HG03066 (cell line): Measurements from ENCODE around the gene DYNLT2.

Experiments used
- ATAC-seq: cut with Tn5 transposase; IDR thresholded peaks from one replicate; pipeline ENCODE4 v1.9.1; 2021; ENCODE audit warnings: low read depth; ENCODE audit not compliant: unreplicated experiment

Gene DYNLT2

GRCh38 chr6:169738976-169739529 is 12.3 kb downstream of the DYNLT2 start:
- no peak for ATAC-seq

GRCh38 chr6:169738204-169738975 is 13.0 kb downstream of the DYNLT2 start:
- no peak for ATAC-seq

DNA sequence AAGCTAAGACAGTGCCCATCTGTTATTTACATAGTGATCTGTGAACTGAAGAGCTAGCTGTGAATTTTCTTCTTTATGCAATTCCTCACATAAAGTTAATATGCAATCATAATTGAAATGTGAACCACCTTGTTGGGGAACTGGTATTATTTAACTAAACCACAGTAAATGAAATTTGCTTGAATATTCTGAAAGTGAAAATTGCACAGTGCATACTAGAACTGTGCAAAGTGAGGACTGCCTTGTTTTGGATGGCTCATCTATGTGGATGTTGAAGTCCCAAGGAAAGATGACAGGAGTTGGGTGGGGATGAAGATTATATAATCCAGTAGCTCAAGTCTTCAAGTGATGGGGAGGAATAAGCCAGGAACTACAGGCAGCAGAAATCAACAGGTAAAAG is 21.4 kb downstream of the DYNLT2 start:
- no peak for ATAC-seq

DNA sequence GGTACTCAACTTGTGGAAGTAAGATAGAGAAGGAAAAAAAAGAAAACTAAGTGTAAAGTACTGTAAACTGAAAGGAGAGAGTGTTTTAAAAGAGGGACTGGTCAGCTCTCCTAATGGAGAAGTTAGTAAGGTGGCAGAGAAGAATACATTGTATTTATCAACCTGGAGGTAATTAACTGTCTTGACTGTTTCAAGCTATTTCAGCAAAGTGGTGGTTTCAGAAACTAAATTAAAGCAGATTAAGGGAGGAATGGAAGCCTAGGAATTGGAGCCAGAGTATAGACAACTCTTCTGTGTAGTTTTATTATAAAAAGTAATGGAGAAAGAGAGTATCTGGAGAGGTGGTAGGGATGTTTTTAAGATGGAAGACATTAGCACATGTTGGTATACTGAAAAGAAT is 24.4 kb downstream of the DYNLT2 start:
- ATAC-seq, result no peak

DNA sequence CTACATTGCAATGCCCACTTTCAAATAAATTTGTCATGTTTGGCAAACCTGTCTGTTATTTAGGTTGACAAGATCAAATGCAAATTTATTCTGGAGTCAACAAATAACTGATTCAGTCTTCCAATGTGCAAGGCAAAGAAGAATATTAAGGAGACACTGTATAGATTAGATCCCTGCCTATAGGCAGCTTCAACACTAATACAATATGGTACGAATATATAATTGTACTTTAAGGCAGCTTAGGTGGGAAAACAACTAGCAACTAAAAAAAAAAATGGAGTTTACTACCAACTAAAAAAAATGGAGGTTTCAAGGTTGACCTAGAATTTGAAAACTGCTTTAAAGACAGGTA is 25.3 kb downstream of the DYNLT2 start:
- no peak for ATAC-seq

DNA sequence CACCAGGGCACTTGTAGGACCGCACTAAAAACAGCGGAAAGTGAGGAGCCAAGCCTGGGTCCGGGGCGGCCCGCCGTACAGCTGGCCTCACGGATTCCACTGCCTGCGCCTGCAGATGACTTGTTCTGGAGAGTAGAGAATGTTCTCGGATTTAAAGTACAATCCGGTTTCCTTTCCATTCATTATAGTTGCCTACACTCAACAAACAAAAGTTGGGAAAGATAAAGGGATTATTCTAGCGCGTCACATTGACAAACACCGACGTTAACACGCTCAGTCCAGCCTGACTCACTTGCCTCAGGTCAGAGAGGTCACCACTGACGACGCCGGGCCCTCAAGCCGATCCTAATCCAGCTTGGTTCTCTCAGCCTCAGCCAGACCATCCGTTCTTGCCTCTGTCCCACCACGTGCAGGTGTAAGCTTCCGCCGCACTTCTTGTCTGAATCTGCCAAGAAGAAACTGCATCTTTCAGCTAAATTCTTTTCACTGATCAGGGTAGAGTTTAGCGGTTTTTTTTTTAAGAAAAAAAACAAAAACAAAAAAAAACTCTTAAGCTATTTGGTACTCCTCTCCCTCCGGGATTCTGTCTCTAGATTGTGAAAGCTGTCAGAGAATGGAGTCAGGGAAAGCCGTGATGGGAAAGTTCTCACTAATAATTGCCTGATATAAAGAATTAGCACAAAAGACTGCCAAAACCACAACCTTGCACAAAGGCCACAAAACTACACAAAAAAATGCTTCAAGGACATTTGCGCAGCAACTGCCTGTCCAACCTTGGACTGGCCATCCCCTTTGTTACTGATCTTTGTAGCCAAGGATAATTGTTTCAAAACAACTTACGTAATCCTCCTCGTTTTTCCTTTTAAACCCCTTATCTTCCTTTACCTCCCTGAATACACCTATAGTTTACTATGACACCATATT is 26.0 kb downstream of the DYNLT2 start:
- peak; percentile 5 for ATAC-seq

GRCh38 chr6:169724494-169725124 is 26.8 kb downstream of the DYNLT2 start, which contains the start of gene PHF10:
TSS of gene PHF10 (minus strand) at chr6:169724500. CDS start at chr6:169723931, 569 bp downstream.
- ATAC-seq, result peak; percentile 39

DNA sequence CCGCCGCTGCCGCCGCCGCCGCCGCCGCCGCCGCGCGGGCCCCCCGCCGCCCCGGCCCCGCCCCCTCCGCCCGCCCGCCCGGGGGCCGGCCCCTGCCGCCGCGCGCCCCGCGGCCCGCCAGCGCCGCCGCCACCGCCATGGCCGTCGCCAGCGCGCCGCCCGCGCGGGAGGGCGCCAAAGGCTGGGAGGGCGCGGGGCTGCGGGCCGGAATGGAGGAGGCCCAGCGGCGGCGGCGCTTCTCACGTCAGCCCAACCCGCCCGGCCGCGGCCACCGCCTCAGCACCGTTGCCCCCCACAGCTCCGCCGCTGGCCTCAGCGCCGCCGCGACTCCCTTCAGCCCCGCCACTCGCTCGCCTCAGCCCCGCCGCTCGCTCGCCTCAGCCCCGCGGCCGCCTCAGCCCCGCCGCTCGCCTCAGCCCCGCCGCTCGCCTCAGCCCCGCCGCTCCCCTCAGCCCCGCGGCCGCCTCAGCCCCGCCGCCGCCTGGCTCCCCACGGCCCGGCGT is 27.3 kb downstream of the DYNLT2 start:
- peak; percentile 32 for ATAC-seq

DNA sequence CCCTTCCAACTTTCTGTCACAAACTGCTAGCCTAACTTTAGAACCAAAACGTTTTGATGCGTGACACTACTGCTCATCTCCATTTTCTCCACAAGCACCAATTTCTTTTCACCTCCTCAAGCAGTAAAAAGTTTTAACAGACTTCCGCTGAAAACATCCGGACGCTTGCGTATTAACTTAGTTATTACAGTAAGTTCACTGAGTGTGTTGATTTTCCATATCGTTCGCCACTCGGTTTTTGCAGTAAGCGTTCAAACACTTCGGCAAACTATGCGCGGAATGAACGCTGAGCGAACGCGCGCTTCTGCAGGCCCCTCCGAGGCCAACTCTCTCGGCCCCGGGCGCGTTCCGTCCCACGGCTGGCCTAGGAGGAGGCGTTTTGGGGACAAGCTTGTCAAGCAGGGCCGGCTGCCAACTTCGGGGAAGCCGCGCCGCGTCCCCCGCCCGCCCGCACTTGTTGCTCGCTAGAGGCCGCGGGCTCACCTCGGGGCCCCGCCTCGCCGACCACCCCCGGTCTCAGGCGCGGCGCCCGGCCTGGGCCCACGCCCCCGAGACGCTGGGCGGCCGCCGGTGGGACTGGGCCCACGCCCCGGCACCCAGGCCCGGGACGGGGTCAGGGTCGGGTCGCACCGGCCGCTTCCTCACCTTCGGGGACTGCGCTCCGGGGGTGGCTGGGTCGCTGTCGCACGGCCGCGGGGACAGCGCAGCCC is 28.0 kb downstream of the DYNLT2 start:
- peak; percentile 36 for ATAC-seq

DNA sequence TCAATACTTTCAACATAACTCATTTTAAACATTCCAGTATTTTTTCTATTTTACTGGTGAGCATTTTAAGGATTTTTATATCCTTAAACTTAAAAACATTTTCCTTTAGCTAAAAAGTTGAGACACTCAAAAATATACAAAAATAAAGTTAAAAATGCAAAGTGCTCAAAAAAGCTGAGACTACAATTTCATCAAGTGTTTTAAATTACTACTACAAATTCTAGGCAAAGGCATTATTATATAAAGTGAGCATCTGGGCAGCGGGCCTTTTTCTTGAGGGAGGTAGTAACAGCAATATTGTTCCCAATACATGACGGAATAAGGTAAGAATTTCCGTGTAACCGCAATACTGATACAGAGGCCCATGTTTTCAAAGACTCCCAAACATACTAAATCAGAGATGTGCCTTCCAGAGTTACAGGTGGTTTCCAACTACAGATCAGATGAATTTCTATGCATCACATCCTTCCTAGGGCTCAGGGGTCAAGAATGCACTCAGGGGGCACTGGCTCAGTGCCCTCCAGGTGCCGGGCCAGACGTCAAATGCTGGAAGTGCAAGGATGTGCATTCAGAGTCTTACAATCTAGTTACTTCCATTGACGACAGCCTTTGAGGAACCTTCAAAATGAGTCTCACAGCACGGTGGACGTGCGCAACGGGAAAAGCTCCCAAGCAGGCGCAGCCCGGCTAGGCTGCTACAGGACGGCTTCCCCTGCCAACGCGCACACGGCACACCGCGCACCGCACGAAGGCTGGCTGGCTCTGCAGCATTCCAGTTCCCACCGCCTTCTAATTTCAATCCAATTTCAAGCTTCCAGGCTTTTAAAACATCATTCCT is 28.8 kb downstream of the DYNLT2 start:
- no peak for ATAC-seq

GRCh38 chr6:169720207-169720855 is 31.0 kb downstream of the DYNLT2 start:
- no peak for ATAC-seq

DNA sequence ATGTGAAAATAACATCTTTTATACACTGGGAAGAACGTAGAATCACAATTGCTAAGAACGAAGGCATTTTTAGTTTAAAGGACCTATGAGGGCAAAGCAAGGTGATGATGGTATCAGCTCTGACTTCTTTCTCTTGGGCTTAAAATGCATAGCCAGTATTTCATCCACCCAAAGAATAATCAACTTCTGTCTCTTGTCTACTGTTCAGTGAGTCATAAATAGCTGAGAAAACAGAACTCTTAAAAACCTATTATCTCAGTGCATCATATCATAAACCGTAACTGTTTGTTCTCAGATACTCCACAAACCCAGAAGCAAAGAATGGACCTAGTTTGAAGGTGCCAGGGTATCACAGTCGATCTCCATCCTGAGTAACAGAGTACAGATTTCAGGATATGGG is 32.3 kb downstream of the DYNLT2 start:
- no peak for ATAC-seq

DNA sequence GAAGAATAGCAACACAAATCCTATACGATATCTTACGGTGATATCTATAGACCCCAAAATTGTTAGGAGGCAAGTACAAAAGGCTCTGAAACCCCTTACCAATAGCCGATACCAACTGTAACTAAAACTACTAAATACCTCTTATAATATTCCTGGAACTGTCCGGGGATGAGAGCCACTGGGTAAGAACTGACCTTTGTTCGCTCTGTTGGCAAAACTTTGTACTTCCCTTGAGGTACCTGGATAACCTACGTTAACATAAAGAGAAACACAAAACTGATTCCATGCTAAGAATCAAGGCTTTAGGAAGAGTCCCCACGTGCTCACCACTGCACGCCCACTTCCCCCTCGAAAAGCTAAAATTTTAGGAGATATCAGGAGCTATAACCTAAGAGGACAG is 36.8 kb downstream of the DYNLT2 start:
- ATAC-seq, result no peak

DNA sequence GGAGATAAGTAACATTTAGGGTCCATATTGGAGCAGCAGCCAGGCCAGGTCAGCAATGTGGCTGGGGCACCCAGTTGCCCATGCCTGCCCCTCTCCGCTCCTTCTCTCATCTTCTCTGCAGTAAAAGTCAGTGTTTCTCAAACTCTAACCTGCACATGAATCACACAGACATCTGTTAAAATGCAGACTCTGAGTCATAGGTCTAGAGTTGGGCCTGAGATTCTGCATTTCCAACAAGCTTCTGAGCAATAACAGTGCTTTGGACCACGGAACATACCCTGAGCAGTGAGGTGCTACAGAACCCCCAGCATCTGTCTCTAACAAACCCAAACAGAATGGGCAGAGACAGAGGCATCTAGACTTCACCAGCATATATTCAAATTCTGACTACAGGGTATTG is 37.2 kb downstream of the DYNLT2 start:
- no peak for ATAC-seq

DNA sequence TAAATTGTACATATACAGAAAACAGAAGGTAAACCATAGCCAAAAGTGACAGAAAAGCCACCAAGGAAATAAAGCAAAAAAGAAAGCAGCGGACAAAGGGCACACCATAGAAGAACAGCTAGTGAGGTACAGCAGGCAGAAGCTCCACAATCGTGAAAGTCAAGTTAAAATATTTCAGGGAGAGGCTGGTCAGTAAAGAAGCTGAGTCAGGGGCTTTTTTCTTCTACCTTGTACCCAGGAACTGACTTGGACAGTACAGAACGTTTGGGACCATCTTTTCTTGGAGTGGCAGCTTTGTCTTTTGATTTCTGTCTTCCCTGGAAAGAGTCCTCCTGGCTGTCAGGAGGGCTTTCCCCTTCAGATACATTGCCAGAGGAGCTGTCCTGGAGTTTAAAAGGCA is 41.4 kb downstream of the DYNLT2 start:
- no peak for ATAC-seq

DNA sequence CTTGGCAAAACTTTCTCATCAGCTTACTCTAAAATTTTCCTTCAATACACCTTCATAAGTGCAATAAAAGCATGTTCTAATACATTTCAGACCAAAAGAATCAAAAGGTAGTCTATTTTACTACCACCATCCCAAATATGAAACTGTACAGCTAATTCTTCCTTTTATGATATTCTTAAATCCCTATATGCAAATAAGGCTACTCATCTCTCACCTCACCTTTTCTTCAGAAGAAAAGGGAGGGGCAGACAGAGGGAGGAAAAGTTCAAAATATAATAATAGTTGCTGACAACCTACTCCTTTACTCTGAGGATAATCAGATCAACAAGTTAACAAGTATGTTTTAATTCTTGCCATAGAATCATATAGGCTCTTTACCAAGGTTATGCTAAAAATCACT is 42.1 kb downstream of the DYNLT2 start:
- no peak for ATAC-seq

- ATAC-seq, result no peak
Measured at GRCh38 chr6:169707772-169708171, 43.6 kb downstream of the DYNLT2 start.

GRCh38 chr6:169702840-169703246 is 48.5 kb downstream of the DYNLT2 start:
- ATAC-seq, result peak; percentile 13
